ENCODE data around the gene MAML3. TPM values are rescaled to one million over a fixed set of nuclear protein-coding genes. Genes with fewer than 3 reads are reported as not detected.

MAML3 gene
- total RNA-seq, 1 donor from 2014 or later = 8.1 TPM

DNA sequence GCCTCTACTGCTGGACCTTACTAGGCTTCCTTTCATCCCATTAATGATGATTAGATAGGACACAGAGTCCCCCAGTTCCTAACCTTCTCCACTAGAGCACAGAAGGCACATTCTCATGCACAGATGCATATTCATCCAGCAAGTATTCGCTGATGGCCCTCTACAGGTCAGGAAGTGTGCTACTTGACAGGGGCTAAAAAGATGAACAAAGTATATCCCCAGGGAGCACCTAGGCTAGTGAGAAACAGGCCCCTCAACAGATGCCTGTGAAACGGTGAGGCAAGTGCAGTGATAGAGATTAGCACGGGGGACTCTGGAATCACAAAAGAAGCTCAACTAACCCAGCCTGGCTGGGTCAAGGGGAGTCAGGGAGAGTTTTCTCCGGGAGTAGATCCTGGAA lies 392.5 kb downstream of the MAML3 start:
- no peaks in the 10 kb centered on the region for H3K36me3 Mint-ChIP-seq (ENCODE audit: low read depth, unreplicated experiment)
- Histone ChIP-seq H3K79me2 (ENCODE audit: insufficient read depth, low read length) (no peaks in the 10 kb centered on the region), H2AFZ (ENCODE audit: low read depth, low read length) (no peak overlapping the region), H3K4me3 (ENCODE audit: insufficient read depth, low read depth, low read length) (no peak overlapping the region), H3K4me2 (ENCODE audit: low read length) (no peak overlapping the region), H3K9me3 (ENCODE audit: insufficient read depth, low read depth, low read length) (no peaks in the 10 kb centered on the region), H3K4me1 (ENCODE audit: insufficient read depth, low read length) (no peaks in the 10 kb centered on the region), H3K27ac (ENCODE audit: low read depth, low read length) (no peak overlapping the region), H3K9ac (ENCODE audit: low read length) (no peak overlapping the region), H3K36me3 (ENCODE audit: insufficient read depth, low read length) (no peaks in the 10 kb centered on the region), H4K20me1 (ENCODE audit: insufficient read depth, low read length) (no peaks in the 10 kb centered on the region), H3K27me3 (ENCODE audit: insufficient read depth, low read length) (no peaks in the 10 kb centered on the region)
- TF ChIP-seq, protein P1, sequence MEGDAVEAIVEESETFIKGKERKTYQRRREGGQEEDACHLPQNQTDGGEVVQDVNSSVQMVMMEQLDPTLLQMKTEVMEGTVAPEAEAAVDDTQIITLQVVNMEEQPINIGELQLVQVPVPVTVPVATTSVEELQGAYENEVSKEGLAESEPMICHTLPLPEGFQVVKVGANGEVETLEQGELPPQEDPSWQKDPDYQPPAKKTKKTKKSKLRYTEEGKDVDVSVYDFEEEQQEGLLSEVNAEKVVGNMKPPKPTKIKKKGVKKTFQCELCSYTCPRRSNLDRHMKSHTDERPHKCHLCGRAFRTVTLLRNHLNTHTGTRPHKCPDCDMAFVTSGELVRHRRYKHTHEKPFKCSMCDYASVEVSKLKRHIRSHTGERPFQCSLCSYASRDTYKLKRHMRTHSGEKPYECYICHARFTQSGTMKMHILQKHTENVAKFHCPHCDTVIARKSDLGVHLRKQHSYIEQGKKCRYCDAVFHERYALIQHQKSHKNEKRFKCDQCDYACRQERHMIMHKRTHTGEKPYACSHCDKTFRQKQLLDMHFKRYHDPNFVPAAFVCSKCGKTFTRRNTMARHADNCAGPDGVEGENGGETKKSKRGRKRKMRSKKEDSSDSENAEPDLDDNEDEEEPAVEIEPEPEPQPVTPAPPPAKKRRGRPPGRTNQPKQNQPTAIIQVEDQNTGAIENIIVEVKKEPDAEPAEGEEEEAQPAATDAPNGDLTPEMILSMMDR (IDR thresholded peaks at IDR 0.05; ENCODE audit: insufficient read depth, low read depth, low read length) = peak; percentile 32
- TF ChIP-seq EZH2 (IDR thresholded peaks at IDR 0.05; ENCODE audit: insufficient read depth, low read length) = no peak
- H3K4me3 Mint-ChIP-seq (ENCODE audit: unreplicated experiment) = no peak overlapping the region
- DNase-seq (ENCODE audit: low read depth) (peak; percentile 11), FAIRE-seq (no peak)
- H3K4me1 Mint-ChIP-seq (ENCODE audit: low read depth, unreplicated experiment) = peaks cover 9% of the 10 kb centered on the region
- no peak overlapping the region for H3K27ac Mint-ChIP-seq (ENCODE audit: unreplicated experiment)
- peaks cover 1% of the 10 kb centered on the region for H3K27me3 Mint-ChIP-seq (ENCODE audit: low read depth, unreplicated experiment)
- no peaks in the 10 kb centered on the region for H3K9me3 Mint-ChIP-seq (ENCODE audit: unreplicated experiment)

- FAIRE-seq (no peak), DNase-seq (ENCODE audit: low read depth) (no peak)
- Mint-ChIP-seq H3K27ac (ENCODE audit: unreplicated experiment) (no peak overlapping the region), H3K4me1 (ENCODE audit: low read depth, unreplicated experiment) (peaks cover 9% of the 10 kb centered on the region), H3K4me3 (ENCODE audit: unreplicated experiment) (no peak overlapping the region), H3K36me3 (ENCODE audit: low read depth, unreplicated experiment) (no peaks in the 10 kb centered on the region), H3K27me3 (ENCODE audit: low read depth, unreplicated experiment) (peaks cover 1% of the 10 kb centered on the region), H3K9me3 (ENCODE audit: unreplicated experiment) (no peaks in the 10 kb centered on the region)
- Histone ChIP-seq H3K4me2 (ENCODE audit: low read length) (no peak overlapping the region), H3K9ac (ENCODE audit: low read length) (no peak overlapping the region), H3K79me2 (ENCODE audit: insufficient read depth, low read length) (no peaks in the 10 kb centered on the region), H3K27ac (ENCODE audit: low read depth, low read length) (no peak overlapping the region), H3K9me3 (ENCODE audit: insufficient read depth, low read depth, low read length) (no peaks in the 10 kb centered on the region), H3K36me3 (ENCODE audit: insufficient read depth, low read length) (no peaks in the 10 kb centered on the region), H3K27me3 (ENCODE audit: insufficient read depth, low read length) (no peaks in the 10 kb centered on the region), H3K4me3 (ENCODE audit: insufficient read depth, low read depth, low read length) (no peak overlapping the region), H4K20me1 (ENCODE audit: insufficient read depth, low read length) (no peaks in the 10 kb centered on the region), H2AFZ (ENCODE audit: low read depth, low read length) (no peak overlapping the region), H3K4me1 (ENCODE audit: insufficient read depth, low read length) (no peaks in the 10 kb centered on the region)
- TF ChIP-seq EZH2 (IDR thresholded peaks at IDR 0.05; ENCODE audit: insufficient read depth, low read length) = no peak
- TF ChIP-seq, protein P1 (IDR thresholded peaks at IDR 0.05; ENCODE audit: insufficient read depth, low read depth, low read length) = no peak
Measured at GRCh38 chr4:139760567-139760966, 393.4 kb downstream of the MAML3 start.

DNA sequence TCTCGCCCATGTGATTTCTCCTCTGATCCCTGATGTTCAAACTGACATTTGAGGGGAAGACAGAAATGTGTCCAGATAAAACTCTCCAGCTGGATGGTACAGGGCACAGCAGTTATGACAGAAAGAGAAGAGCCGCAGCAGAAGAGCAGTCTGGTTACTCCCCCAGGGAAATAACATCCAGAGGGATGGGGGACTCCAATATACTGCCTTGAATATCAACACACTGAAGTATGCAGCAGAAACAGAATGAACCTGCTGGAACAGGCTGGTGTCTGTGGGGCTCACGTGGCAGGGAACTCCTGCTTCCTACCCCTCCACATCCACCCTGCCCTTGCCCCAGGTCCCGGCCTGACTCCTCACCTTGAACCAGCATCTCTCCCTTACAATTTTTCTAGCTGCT lies 394.9 kb downstream of the MAML3 start:
- TF ChIP-seq, protein P1 (IDR thresholded peaks at IDR 0.05; ENCODE audit: insufficient read depth, low read depth, low read length) = no peak
- TF ChIP-seq EZH2 (IDR thresholded peaks at IDR 0.05; ENCODE audit: insufficient read depth, low read length) = no peak
- H3K27ac Mint-ChIP-seq (ENCODE audit: unreplicated experiment) = no peak overlapping the region
- no peaks in the 10 kb centered on the region for H3K36me3 Mint-ChIP-seq (ENCODE audit: low read depth, unreplicated experiment)
- Histone ChIP-seq H2AFZ (ENCODE audit: low read depth, low read length) (no peak overlapping the region), H3K9me3 (ENCODE audit: insufficient read depth, low read depth, low read length) (no peaks in the 10 kb centered on the region), H3K79me2 (ENCODE audit: insufficient read depth, low read length) (no peaks in the 10 kb centered on the region), H4K20me1 (ENCODE audit: insufficient read depth, low read length) (no peaks in the 10 kb centered on the region), H3K4me3 (ENCODE audit: insufficient read depth, low read depth, low read length) (no peak overlapping the region), H3K36me3 (ENCODE audit: insufficient read depth, low read length) (no peaks in the 10 kb centered on the region), H3K9ac (ENCODE audit: low read length) (no peak overlapping the region), H3K27ac (ENCODE audit: low read depth, low read length) (no peak overlapping the region), H3K27me3 (ENCODE audit: insufficient read depth, low read length) (no peaks in the 10 kb centered on the region), H3K4me2 (ENCODE audit: low read length) (no peak overlapping the region), H3K4me1 (ENCODE audit: insufficient read depth, low read length) (no peaks in the 10 kb centered on the region)
- DNase-seq (ENCODE audit: low read depth) = no peak
- H3K9me3 Mint-ChIP-seq (ENCODE audit: unreplicated experiment) = no peaks in the 10 kb centered on the region
- peaks cover 5% of the 10 kb centered on the region for H3K4me1 Mint-ChIP-seq (ENCODE audit: low read depth, unreplicated experiment)
- H3K27me3 Mint-ChIP-seq (ENCODE audit: low read depth, unreplicated experiment) = no peaks in the 10 kb centered on the region
- H3K4me3 Mint-ChIP-seq (ENCODE audit: unreplicated experiment) = no peak overlapping the region
- FAIRE-seq = no peak

All from astrocyte (in vitro differentiated cells and primary cell).